SK-N-MC (cell line): Measurements from ENCODE around the gene AAMP.

Experiments used
- DNase-seq: peaks from one replicate; pipeline ENCODE4 v3.0.0-alpha.2; 2011; ENCODE audit warnings: low read depth, low spot score
- H3K27ac ChIP-seq: fragments of 200-600 bp; sonication (generic); 2 replicates; pipeline ENCODE4 v1.5.1; 2016; ENCODE audit warnings: mixed run types
- H3K36me3 ChIP-seq: fragments of 200-600 bp; sonication (generic); 2 replicates; pipeline ENCODE4 v1.6.1; 2017; ENCODE audit warnings: antibody characterized with exemption, low read length, mixed read lengths; ENCODE audit not compliant: insufficient read depth
- H3K4me3 ChIP-seq: fragments of 200-600 bp; sonication (generic); 2 replicates; pipeline ENCODE4 v1.5.1; 2016
- H3K9ac ChIP-seq: fragments of 200-600 bp; sonication (generic); 2 replicates; pipeline ENCODE4 v1.8.0; 2017; ENCODE audit warnings: mixed run types, mixed read lengths; ENCODE audit not compliant: insufficient read length
- H3K9me3 ChIP-seq: fragments of 200-600 bp; sonication (generic); 2 replicates; pipeline ENCODE4 v1.6.1; 2017; ENCODE audit warnings: low read depth, mild to moderate bottlenecking, antibody characterized with exemption, low read length, moderate library complexity, mixed read lengths
- EZH2 ChIP-seq: fragments of 200-600 bp; sonication (generic); IDR thresholded peaks from one replicate; pipeline ENCODE4 v1.6.1; 2017; ENCODE audit warnings: antibody characterized with exemption
- FOXP2 ChIP-seq: optimal IDR thresholded peaks from 2 replicates; pipeline ENCODE3; 2011; ENCODE audit warnings: mild to moderate bottlenecking, moderate library complexity; ENCODE audit not compliant: insufficient read depth; ENCODE audit errors: extremely low read length, control extremely low read depth
- POLR2AphosphoS5 ChIP-seq: IDR thresholded peaks from 2 replicates; pipeline ENCODE4 v1.6.1; 2012; ENCODE audit warnings: mild to moderate bottlenecking, low read depth, low read length, borderline replicate concordance

Gene AAMP

GRCh38 chr2:218263817-218264641 lies 5.9 kb downstream of the AAMP start:
- no peaks in the 10 kb centered on the region for H3K9me3 ChIP-seq
- H3K4me3 ChIP-seq, result no peak overlapping the region
- DNase-seq, result no peak
- TF ChIP-seq FOXP2 (no peak), POLR2AphosphoS5 (no peak), EZH2 (no peak)
- no peak overlapping the region for H3K9ac ChIP-seq
- H3K27ac ChIP-seq, result no peak overlapping the region
- peaks cover 19% of the 10 kb centered on the region; the same call in 1 of the 2 replicates for H3K36me3 ChIP-seq

GRCh38 chr2:218262631-218263586 lies 7.0 kb downstream of the AAMP start:
- no peak for TF ChIP-seq FOXP2
- TF ChIP-seq POLR2AphosphoS5, result no peak
- no peak overlapping the region for H3K4me3 ChIP-seq
- no peak for DNase-seq
- peaks cover 19% of the 10 kb centered on the region; the same call in 1 of the 2 replicates for H3K36me3 ChIP-seq
- no peak overlapping the region for H3K9ac ChIP-seq
- no peaks in the 10 kb centered on the region for H3K9me3 ChIP-seq
- H3K27ac ChIP-seq, result no peak overlapping the region

DNA sequence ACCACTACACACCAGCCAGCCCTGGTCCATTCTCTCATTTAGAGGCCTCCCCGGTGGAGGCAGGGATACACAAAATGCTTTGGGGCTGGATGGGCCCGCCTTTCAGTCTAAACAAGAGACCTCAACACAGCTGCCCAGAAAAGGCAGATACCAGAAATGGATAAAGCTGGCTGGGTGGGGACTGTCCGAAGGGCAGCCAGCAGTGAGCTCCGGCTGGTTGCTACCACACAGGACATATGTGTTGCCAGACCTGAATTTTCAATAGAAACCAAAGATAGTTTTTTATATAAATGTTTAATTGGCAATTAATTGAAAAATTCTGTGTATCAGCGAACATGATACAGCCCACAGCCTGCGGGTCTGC lies 7.7 kb downstream of the AAMP start:
- Histone ChIP-seq H3K9ac (no peak overlapping the region), H3K9me3 (no peaks in the 10 kb centered on the region), H3K4me3 (no peak overlapping the region), H3K27ac (no peak overlapping the region), H3K36me3 (peaks cover 15% of the 10 kb centered on the region; the same call in 1 of the 2 replicates)
- DNase-seq, result no peak
- TF ChIP-seq FOXP2 (no peak), EZH2 (no peak), POLR2AphosphoS5 (no peak)

GRCh38 chr2:218261423-218262236 lies 8.3 kb downstream of the AAMP start:
- TF ChIP-seq FOXP2, result no peak
- no peak for TF ChIP-seq POLR2AphosphoS5
- no peak for TF ChIP-seq EZH2
- Histone ChIP-seq H3K27ac (no peak overlapping the region), H3K9me3 (no peaks in the 10 kb centered on the region), H3K9ac (no peak overlapping the region), H3K4me3 (no peak overlapping the region), H3K36me3 (peaks cover 12% of the 10 kb centered on the region; the same call in 1 of the 2 replicates)
- no peak for DNase-seq

DNA sequence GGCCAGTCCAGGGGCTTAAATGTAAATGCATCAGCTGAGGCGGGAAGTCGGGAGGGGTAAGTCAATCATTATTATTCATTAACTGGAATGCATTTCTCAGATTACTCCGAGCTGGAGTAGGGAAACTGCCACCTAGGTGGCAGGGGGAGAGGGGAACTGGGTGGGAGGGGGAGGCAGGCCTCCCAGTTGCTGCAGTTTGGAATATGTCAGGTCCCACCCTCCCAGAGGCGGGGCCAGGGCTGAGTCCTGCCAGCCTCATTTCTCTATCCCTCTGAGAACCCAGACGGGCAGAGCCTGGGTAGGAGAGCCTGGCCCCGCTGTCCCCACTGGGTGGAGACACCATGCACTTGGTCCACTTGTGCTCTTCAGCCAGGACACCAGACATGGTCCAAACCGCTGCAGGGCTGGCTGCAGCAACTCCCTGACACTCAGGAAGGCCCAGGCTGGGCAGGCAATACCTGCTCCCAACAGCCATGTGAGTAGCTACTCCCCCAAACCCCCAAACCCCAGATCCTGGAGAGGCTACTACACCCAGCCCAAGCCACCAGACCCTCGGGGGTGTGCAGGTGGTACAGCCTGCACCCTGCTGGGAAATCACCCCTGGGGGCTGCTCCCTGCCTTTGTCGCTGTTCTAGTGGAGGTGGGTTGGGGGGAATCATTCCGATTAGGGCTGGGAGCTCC lies 9.1 kb downstream of the AAMP start, which contains the start of gene GPBAR1:
TSS of gene GPBAR1 (plus strand) at position 274 of the 681 bp plus-strand sequence. CDS start 1,710 bp downstream, outside the sequence.
- H3K36me3 ChIP-seq, result peaks cover 7% of the 10 kb centered on the region; the same call in 1 of the 2 replicates
- H3K9me3 ChIP-seq, result no peaks in the 10 kb centered on the region
- H3K4me3 ChIP-seq, result no peak within 1 kb of the TSS
- DNase-seq, result no peak
- no peak for TF ChIP-seq FOXP2
- TF ChIP-seq POLR2AphosphoS5, result no peak
- TF ChIP-seq EZH2, result no peak
- no peak within 1 kb of the TSS for H3K27ac ChIP-seq
- no peak within 1 kb of the TSS for H3K9ac ChIP-seq

DNA sequence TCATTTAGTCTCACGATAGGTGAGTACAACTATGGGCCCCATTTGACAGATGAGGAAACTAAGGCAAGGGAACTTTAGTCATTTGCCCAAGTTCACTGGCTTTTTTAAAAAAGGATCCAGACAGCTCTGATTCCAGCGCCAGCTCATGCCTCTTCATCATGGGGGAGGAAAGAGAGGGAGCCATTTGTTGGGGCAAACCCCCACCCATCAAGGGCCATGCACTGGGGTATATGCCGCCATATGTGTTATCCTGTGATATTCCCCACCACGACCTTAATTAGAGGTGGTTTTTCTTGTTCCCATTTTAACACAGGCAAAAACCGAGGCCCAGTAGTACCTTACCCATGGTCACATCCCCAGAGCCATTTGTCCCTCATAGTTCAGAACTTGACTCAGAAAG lies 9.8 kb downstream of the AAMP start:
- TF ChIP-seq EZH2, result no peak
- TF ChIP-seq POLR2AphosphoS5, result no peak
- TF ChIP-seq FOXP2, result no peak
- no peak overlapping the region for H3K9ac ChIP-seq
- no peaks in the 10 kb centered on the region for H3K9me3 ChIP-seq
- H3K36me3 ChIP-seq, result peaks cover 11% of the 10 kb centered on the region; the same call in 1 of the 2 replicates
- no peak overlapping the region for H3K4me3 ChIP-seq
- DNase-seq, result no peak
- H3K27ac ChIP-seq, result no peak overlapping the region
